Measurements from ENCODE around the gene RXRA.

Gene RXRA

DNA sequence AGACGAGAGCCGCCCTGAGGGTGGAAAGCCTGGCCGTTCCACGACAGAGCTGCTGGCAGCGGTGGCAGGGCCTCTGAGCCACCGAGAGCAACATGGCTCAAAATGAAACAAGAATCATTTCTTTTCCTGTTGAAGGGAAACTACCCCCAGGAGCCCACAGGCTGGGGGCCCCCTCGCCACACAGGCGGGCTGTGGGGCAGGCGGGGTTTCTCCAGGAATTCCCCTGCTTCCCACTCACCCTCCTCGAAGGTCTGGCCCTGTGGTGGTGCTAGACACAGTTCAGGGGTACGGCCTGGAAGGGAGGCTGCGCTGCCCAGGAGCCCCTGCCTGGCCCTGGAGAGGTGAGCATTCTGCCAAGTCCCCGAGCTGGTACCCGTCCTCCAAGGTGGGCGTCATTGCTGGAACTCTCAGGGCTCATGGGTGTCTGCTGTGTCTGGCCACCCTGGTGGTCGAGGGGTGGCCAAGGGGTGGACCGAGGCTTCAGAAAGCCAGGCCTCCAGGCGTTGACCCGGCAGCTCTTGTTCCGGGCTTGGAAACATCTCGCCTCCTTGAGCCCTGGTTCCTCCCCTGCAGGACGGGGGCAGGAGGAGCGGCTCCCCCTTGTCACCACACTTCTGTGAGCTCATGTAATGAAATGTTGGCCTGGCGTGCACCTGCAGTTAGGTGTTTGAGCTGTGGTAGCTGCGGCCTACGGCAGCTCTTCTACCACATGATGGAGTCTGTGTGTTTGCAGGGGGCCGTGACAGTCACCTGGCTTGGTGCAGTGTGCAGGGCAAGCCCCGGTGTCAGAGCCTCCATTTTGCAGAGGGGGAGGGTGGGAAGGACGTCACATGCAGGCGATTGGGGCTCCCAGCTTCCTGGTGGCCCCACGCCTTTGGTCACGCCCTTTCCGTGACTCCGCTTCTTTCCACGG, 65.3 kb downstream of the RXRA start:
- no peak overlapping the region for H3K4me3 ChIP-seq (ENCODE audit: low read length)
- no peak for DNase-seq (ENCODE audit: low read depth)
- no peak for TF ChIP-seq CTCF (conservative IDR thresholded peaks at IDR 0.05; ENCODE audit: low read length)

GRCh38 chr9:134392900-134393299, 66.6 kb downstream of the RXRA start:
- TF ChIP-seq CTCF (conservative IDR thresholded peaks at IDR 0.05; ENCODE audit: low read length), result no peak
- DNase-seq (ENCODE audit: low read depth), result no peak
- H3K4me3 ChIP-seq (ENCODE audit: low read length), result no peak overlapping the region

GRCh38 chr9:134393582-134394280, 67.5 kb downstream of the RXRA start:
- no peak overlapping the region for H3K4me3 ChIP-seq (ENCODE audit: low read length)
- no peak for TF ChIP-seq CTCF (conservative IDR thresholded peaks at IDR 0.05; ENCODE audit: low read length)
- DNase-seq (ENCODE audit: low read depth), result no peak

DNA sequence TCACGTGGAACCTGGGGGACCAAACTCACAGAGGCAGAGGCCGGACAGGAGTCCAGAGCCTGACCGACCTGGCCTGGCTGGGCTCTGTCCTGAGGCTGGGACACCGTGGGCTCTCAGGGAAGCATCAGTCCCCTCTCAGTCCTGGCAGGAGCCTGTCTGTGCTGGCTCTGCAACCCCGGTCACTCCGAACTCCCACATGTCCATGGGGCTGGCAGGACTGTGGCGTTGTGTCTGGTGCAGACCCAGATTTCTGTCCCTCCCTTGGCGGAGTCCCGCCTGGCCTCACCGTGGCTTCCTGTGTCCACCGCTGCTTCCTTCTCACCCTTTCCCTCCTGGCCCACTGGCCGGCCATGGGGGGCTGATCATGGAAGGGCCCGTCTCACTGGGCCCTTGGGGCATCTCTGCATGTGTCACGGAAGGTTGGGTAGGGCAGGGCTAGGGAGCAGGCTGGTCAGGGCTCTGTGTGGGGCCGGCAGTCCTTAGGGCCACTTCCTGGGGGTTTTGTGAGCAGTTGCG, 68.8 kb downstream of the RXRA start:
- H3K4me3 ChIP-seq (ENCODE audit: low read length), result no peak overlapping the region
- no peak for DNase-seq (ENCODE audit: low read depth)

DNA sequence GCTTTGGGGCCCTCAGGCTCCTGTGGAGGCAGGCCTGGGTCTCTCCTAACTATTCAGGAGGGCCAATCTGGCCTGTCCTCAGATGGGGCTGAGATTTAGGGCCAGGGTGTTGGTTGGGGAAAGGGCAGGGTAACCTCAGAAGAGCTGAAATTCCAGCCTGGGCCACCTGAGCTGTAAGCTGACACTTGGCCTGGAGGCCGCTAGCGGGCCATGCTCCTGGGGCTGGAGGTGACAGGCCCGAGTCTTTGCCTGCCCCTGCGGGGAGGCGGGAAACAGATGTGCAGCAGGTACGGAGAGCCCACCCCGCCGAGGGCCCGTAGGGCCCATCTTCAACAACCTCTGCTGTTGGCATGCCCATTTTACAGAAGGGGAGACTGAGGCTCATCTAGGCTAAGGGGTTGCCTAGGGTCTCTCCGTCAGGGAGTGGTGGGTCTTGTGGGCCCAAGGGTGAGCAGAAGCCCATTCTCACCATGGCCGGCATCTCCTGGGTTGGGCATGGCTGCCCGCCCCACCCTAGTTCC, 69.5 kb downstream of the RXRA start:
- no peak for DNase-seq (ENCODE audit: low read depth)
- H3K4me3 ChIP-seq (ENCODE audit: low read length), result no peak overlapping the region
- TF ChIP-seq CTCF (conservative IDR thresholded peaks at IDR 0.05; ENCODE audit: low read length), result no peak

More for the DNA sequence above, 68.8 kb downstream of the RXRA start:
- TF ChIP-seq CTCF (conservative IDR thresholded peaks at IDR 0.05; ENCODE audit: low read length), result no peak

- DNase-seq (ENCODE audit: low read depth), result no peak
- TF ChIP-seq CTCF (conservative IDR thresholded peaks at IDR 0.05; ENCODE audit: low read length), result no peak
- H3K4me3 ChIP-seq (ENCODE audit: low read length), result no peak overlapping the region
These were observed 70.0 kb downstream of the RXRA start for GRCh38 chr9:134396258-134396742.
